GM20000 (cell line): Measurements from ENCODE around the gene FHIT.
"Not testable (repeated sequence)": the region's sequence is repeated elsewhere in the genome, so short reads cannot be mapped to it uniquely, and the experiment has no call there.

Source experiments
- DNase-seq: peaks from one replicate; pipeline ENCODE4 v3.0.0; 2012; ENCODE audit warnings: low spot score
- TF ChIP-seq, protein P1 (sequence below): IDR thresholded peaks from 2 replicates; pipeline ENCODE4 v1.5.1; 2012; ENCODE audit warnings: mild to moderate bottlenecking, control low read depth; ENCODE audit errors: extremely low read depth, missing control alignments

FHIT gene

DNA sequence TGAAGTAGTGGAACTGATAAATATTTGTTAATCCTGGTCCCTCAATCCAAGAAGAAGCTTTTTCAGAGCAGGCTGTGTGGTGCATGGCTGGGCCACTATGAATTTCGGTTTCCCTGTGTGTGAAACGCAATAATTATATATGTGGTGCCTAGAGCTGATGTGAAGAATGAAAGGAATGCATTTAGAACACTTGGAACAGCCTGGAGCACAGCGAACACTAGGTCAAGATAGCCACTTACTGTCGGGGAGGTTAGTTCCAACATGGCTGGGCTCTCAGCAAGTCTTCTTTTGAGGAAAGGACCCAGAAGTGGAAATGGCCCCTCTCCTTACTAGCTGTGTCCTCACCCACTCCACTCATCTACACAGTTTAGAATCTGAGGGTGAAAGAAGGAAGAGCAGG is 245.7 kb downstream of the FHIT start:
- TF ChIP-seq, protein P1, sequence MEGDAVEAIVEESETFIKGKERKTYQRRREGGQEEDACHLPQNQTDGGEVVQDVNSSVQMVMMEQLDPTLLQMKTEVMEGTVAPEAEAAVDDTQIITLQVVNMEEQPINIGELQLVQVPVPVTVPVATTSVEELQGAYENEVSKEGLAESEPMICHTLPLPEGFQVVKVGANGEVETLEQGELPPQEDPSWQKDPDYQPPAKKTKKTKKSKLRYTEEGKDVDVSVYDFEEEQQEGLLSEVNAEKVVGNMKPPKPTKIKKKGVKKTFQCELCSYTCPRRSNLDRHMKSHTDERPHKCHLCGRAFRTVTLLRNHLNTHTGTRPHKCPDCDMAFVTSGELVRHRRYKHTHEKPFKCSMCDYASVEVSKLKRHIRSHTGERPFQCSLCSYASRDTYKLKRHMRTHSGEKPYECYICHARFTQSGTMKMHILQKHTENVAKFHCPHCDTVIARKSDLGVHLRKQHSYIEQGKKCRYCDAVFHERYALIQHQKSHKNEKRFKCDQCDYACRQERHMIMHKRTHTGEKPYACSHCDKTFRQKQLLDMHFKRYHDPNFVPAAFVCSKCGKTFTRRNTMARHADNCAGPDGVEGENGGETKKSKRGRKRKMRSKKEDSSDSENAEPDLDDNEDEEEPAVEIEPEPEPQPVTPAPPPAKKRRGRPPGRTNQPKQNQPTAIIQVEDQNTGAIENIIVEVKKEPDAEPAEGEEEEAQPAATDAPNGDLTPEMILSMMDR = no peak
- DNase-seq = no peak

DNA sequence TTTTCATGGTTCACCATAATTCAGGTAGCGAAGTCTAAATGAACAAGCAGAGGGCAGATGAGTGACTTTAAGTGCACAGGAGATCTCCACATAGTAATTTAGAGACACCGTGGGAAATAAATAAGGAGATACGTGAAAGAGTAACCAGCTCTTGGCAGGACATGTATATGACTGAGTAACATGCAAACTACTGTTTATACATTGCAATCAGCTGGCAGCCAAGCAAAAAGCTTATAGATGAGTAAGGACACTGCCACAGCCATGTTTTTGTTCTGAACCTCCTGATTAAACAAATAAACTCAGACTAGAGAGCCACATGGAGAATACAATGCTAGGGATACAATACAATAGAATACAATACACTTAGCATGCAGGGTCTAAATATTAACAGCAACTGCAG is 252.4 kb downstream of the FHIT start:
- DNase-seq = no peak
- TF ChIP-seq, protein P1 = no peak

- DNase-seq = no peak
- TF ChIP-seq, protein P1 = no peak
Observed at GRCh38 chr3:60992395-60992794, 258.9 kb downstream of the FHIT start.

GRCh38 chr3:60990442-60990730 is 260.9 kb downstream of the FHIT start:
- DNase-seq = no peak
- TF ChIP-seq, protein P1 = no peak

- TF ChIP-seq, protein P1 = no peak
- DNase-seq = no peak
Observed at GRCh38 chr3:60989626-60990441, 261.4 kb downstream of the FHIT start.

DNA sequence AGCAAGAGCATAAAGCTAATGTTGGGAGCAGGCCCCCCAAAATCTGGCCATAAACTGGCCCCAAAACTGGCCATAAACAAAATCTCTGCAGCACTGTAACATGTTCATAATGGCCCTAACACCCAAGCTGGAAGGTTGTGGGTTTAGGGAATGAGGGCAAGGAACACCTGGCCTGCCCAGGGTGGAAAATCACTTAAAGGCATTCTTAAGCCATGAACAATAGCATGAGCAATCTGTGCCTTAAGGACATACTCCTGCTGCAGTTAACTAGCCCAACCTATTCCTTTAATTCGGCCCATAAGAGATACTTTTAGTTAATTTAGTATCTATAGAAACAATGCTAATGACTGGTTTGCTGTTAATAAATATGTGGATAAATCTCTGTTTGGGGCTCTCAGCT is 264.1 kb downstream of the FHIT start:
- not testable (repeated sequence) for DNase-seq

DNA sequence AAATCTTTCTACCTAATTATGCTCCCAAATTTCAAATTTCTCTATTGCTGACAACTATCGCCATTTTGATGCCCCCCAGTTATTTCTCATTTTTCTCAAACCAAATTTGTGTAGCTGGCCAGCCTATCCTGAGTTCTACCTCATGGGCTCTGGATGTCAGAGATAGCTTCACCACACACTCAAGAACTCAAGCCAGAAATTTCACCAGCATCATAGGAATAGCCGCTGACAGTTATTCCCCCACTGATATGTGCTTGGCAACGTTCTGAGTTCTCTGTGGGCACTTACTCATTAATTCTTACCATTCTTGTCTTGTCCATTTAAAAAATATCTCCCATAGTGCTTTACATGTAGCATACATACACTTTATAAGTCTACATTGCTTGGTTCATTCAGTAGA is 264.7 kb downstream of the FHIT start:
- DNase-seq = no peak
- TF ChIP-seq, protein P1 = no peak

DNA sequence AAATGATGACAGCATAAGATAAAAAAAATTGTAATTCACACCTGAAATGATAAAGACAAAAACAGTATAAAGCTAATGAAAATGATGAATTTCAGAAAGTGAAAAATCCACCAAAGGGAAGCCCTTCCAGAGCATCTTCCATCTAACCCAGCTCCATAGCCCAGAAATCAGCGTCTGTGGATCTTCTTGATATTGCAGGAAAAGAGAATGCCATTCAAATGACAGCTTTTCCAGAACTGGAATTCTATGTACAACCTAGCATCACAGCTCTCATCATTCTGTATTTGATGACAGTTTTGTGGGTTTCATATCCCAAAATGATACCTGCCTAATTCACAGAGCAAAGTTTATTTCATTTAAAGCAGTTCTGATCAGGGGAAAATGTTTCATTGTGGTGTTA is 267.3 kb downstream of the FHIT start:
- no peak for DNase-seq
- TF ChIP-seq, protein P1 = no peak
